Liver (tissue), 9 donors: ENCODE measurements around the gene PIEZO2. TPM values are rescaled to one million over a fixed set of nuclear protein-coding genes. Genes with fewer than 3 reads are reported as not detected.
A peak's percentile ranks its signal among the peaks of the same experiment; 100 is the strongest.

Source experiments
- DNase-seq: peaks from one replicate; pipeline ENCODE4 v3.0.0-alpha.2; 2017; ENCODE audit warnings: low spot score
- H3K27ac ChIP-seq, 2 donors: one replicate each; pipeline ENCODE4 v1.7.0; 2013; ENCODE audit warnings: inconsistent platforms in 2 of 2, low read length in 2 of 2, control low read depth in 1 of 2, low read depth in 1 of 2, mild to moderate bottlenecking in 1 of 2
- H3K27me3 ChIP-seq, 4 donors: one replicate each; pipeline versions ENCODE4 v1.6.1 to v1.7.0; 2013; ENCODE audit warnings: low read length in 3 of 4, inconsistent platforms in 1 of 4, mild to moderate bottlenecking in 1 of 4, moderate library complexity in 1 of 4; ENCODE audit not compliant: control insufficient read depth in 4 of 4, insufficient read depth in 4 of 4
- H3K36me3 ChIP-seq, 4 donors: one replicate each; pipeline versions ENCODE4 v1.6.1 to v1.7.0; 2013; ENCODE audit warnings: low read length in 3 of 4, mild to moderate bottlenecking in 3 of 4, low read depth in 1 of 4, moderate library complexity in 1 of 4; ENCODE audit not compliant: control insufficient read depth in 4 of 4, insufficient read depth in 3 of 4
- H3K4me1 ChIP-seq, 4 donors: one replicate each; pipeline versions ENCODE4 v1.6.1 to v1.7.0; 2013; ENCODE audit warnings: low read length in 3 of 4, mild to moderate bottlenecking in 3 of 4, moderate library complexity in 1 of 4; ENCODE audit not compliant: control insufficient read depth in 4 of 4, insufficient read depth in 4 of 4
- H3K4me3 ChIP-seq, 3 donors: one replicate each; pipeline versions ENCODE4 v1.6.1 to v1.7.0; 2013; ENCODE audit warnings: low read length in 3 of 3, control low read depth in 1 of 3, low read depth in 1 of 3, mild to moderate bottlenecking in 1 of 3
- H3K9ac ChIP-seq, 2 donors: one replicate each; pipeline ENCODE4 v1.7.0; 2013; ENCODE audit warnings: low read length in 2 of 2, mild to moderate bottlenecking in 2 of 2, moderate library complexity in 2 of 2, control low read depth in 1 of 2, low read depth in 1 of 2
- H3K9me3 ChIP-seq, 4 donors: one replicate each; pipeline versions ENCODE4 v1.6.1 to v1.7.0; 2013; ENCODE audit warnings: low read length in 3 of 4; ENCODE audit not compliant: control insufficient read depth in 4 of 4
- ATF3 ChIP-seq: IDR thresholded peaks from 2 replicates; pipeline ENCODE4 v1.6.1; 2016; ENCODE audit warnings: antibody characterized with exemption
- CTCF ChIP-seq: fragments of 150-350 bp; IDR thresholded peaks from 2 replicates; pipeline ENCODE4 v1.5.1; 2017; ENCODE audit warnings: improper control_type of control experiment, low read depth, low read length; ENCODE audit not compliant: missing input control
- FOXA1 ChIP-seq: IDR thresholded peaks from 2 replicates; pipeline ENCODE4 v1.6.1; 2016; ENCODE audit warnings: antibody characterized with exemption
- FOXA2 ChIP-seq: IDR thresholded peaks from 2 replicates; pipeline ENCODE4 v1.6.1; 2016; ENCODE audit warnings: antibody characterized with exemption
- GABPA ChIP-seq, 2 donors: IDR thresholded peaks in 1 of 2; conservative IDR thresholded peaks in 1 of 2; 2 replicates each; pipeline ENCODE4 v1.6.1; 2016; ENCODE audit warnings: antibody characterized with exemption in 2 of 2, mild to moderate bottlenecking in 1 of 2, moderate library complexity in 1 of 2
- HNF4A ChIP-seq, 2 donors: conservative IDR thresholded peaks; 2 replicates each; pipeline ENCODE4 v1.6.1; 2016; ENCODE audit warnings: antibody characterized with exemption in 2 of 2, mild to moderate bottlenecking in 2 of 2
- JUND ChIP-seq, 2 donors: IDR thresholded peaks; 2 replicates each; pipeline ENCODE4 v1.6.1; 2016; ENCODE audit warnings: antibody characterized with exemption in 2 of 2
- MAX ChIP-seq: IDR thresholded peaks from 2 replicates; pipeline ENCODE4 v1.6.1; 2016; ENCODE audit warnings: antibody characterized with exemption
- NR2F2 ChIP-seq: IDR thresholded peaks from 2 replicates; pipeline ENCODE4 v1.6.1; 2016; ENCODE audit warnings: antibody characterized with exemption
- RAD21 ChIP-seq, 2 donors: IDR thresholded peaks; 2 replicates each; pipeline ENCODE4 v1.6.1; 2016; ENCODE audit warnings: antibody characterized with exemption in 2 of 2, mild to moderate bottlenecking in 2 of 2
- RXRA ChIP-seq, 2 donors: IDR thresholded peaks; 2 replicates each; pipeline ENCODE4 v1.6.1; 2017 to 2018; ENCODE audit warnings: antibody characterized with exemption in 2 of 2, mild to moderate bottlenecking in 1 of 2
- SP1 ChIP-seq: IDR thresholded peaks from 2 replicates; pipeline ENCODE4 v1.6.1; 2018; ENCODE audit warnings: antibody characterized with exemption, mild to moderate bottlenecking
- YY1 ChIP-seq: IDR thresholded peaks from 2 replicates; pipeline ENCODE4 v1.6.1; 2016; ENCODE audit warnings: antibody characterized with exemption, mild to moderate bottlenecking
- ZBTB33 ChIP-seq: IDR thresholded peaks from 2 replicates; pipeline ENCODE4 v1.6.1; 2016; ENCODE audit warnings: antibody characterized with exemption
- WGBS: extraction: QIAGEN DNeasy Blood & Tissue Kit; methylation state at CpG from one replicate; pipeline ENCODE4 v1.1.7; 2013; 5-methylcytosine and 5-hydroxymethylcytosine counted together
- polyA plus RNA-seq, 2 donors: library from polyadenylated mRNA; stranded (reverse) in 1 of 2; unstranded in 1 of 2; fragments of 200-250 nt in 1 of 2; fragments of >200 nt in 1 of 2; fragmentation: Nextera tagmentation in 1 of 2; extraction: Ambion mirVana in 1 of 2; gene quantifications; one replicate each; pipeline versions ENCODE4 v1.2.1 to v1.2.3, GENCODE V29; 2013 to 2015
- total RNA-seq, 2 donors: library from RNA; depleted of rRNA; stranded (reverse); fragments of >200 nt; gene quantifications; one replicate each; pipeline ENCODE4 v1.2.3, GENCODE V29; 2014
- donor health status: healthy.
- donor health status: healthy.
- donor health status: healthy.
- donor health status: healthy.
- donor health status: healthy.

Gene PIEZO2
- total and polyA plus RNA-seq, 4 donors = 1.1 to 12.3 (median 4.8) TPM

GRCh38 chr18:11156978-11157377 is 7.6 kb upstream of the PIEZO2 start:
- Histone ChIP-seq H3K9me3 (no peaks in the 10 kb centered on the region), H3K27me3 (no peaks in the 10 kb centered on the region), H3K9ac (no peak overlapping the region), H3K27ac (no peak overlapping the region), H3K4me3 (no peak overlapping the region), H3K36me3 (no peaks in the 10 kb centered on the region), H3K4me1 (peaks cover 0 to 22% (median 12%) of the 10 kb centered on the region in 4 donors)
- 35% methylated on average over 1 of the region's 1 CpG for WGBS
- no peak for DNase-seq
- TF ChIP-seq GABPA (IDR thresholded peaks at IDR 0.05 in 1 of 2, conservative IDR thresholded peaks at IDR 0.05 in 1 of 2) = no peak
- peak in 1 of 2 donors; percentile 29 for TF ChIP-seq HNF4A (conservative IDR thresholded peaks at IDR 0.05)

- H3K4me3 ChIP-seq = no peak overlapping the region
- no peak for DNase-seq
- H3K36me3 ChIP-seq = no peaks in the 10 kb centered on the region
- peaks cover 0 to 22% (median 12%) of the 10 kb centered on the region in 4 donors for H3K4me1 ChIP-seq
- no peaks in the 10 kb centered on the region for H3K9me3 ChIP-seq
- no peaks in the 10 kb centered on the region for H3K27me3 ChIP-seq
- no peak overlapping the region for H3K9ac ChIP-seq
- H3K27ac ChIP-seq = no peak overlapping the region
- peak in 1 of 2 donors; percentile 31 for TF ChIP-seq RXRA (IDR thresholded peaks at IDR 0.05)
- peak in 1 of 2 donors; percentile 33 for TF ChIP-seq HNF4A (conservative IDR thresholded peaks at IDR 0.05)
- no peak for TF ChIP-seq MAX
- TF ChIP-seq NR2F2 = no peak
- WGBS = 62% methylated on average over 8 of the region's 8 CpGs
These were observed 5.8 kb upstream of the PIEZO2 start for GRCh38 chr18:11155034-11155759.

- TF ChIP-seq SP1 (no peak), RAD21 (IDR thresholded peaks at IDR 0.05) (peak; percentile 90 to 91), CTCF (peak; percentile 58)
- Histone ChIP-seq H3K9ac (no peak overlapping the region), H3K4me1 (peaks cover 0 to 27% (median 15%) of the 10 kb centered on the region in 4 donors), H3K27ac (no peak overlapping the region), H3K27me3 (no peaks in the 10 kb centered on the region), H3K4me3 (no peak overlapping the region), H3K36me3 (no peaks in the 10 kb centered on the region), H3K9me3 (no peaks in the 10 kb centered on the region)
- DNase-seq = no peak
- 15% methylated on average over 2 of the region's 2 CpGs for WGBS
These were observed 5.1 kb upstream of the PIEZO2 start for GRCh38 chr18:11154368-11154989.

- Histone ChIP-seq H3K9ac (no peak overlapping the region), H3K27me3 (no peaks in the 10 kb centered on the region), H3K36me3 (no peaks in the 10 kb centered on the region), H3K27ac (no peak overlapping the region), H3K4me3 (no peak overlapping the region), H3K4me1 (peaks cover 3 to 32% (median 24%) of the 10 kb centered on the region in 4 donors), H3K9me3 (no peaks in the 10 kb centered on the region)
- 82% methylated on average over 2 of the region's 2 CpGs for WGBS
- TF ChIP-seq FOXA1 (no peak), ATF3 (no peak), FOXA2 (no peak), CTCF (no peak), JUND (IDR thresholded peaks at IDR 0.05) (no peak), HNF4A (conservative IDR thresholded peaks at IDR 0.05) (no peak), YY1 (no peak), NR2F2 (no peak), SP1 (no peak), ZBTB33 (no peak), RXRA (IDR thresholded peaks at IDR 0.05) (no peak), MAX (no peak), RAD21 (IDR thresholded peaks at IDR 0.05) (no peak)
- DNase-seq = no peak
These were observed 3.7 kb upstream of the PIEZO2 start for GRCh38 chr18:11153097-11153496.
